Stomach (tissue), 4 donors: Measurements from ENCODE around the gene OR2T11.

ENCODE experiments used
- CTCF ChIP-seq, 7 experiments: fragments of 450-650 bp in 4 of 7; fragments of 200-600 bp in 3 of 7; sonication (generic) in 3 of 7; IDR thresholded peaks; one replicate each; pipeline ENCODE4 v1.5.1; 2016 to 2019; ENCODE audit warnings: antibody characterized with exemption in 7 of 7, control low read depth in 2 of 7, mild to moderate bottlenecking in 1 of 7
- POLR2A ChIP-seq, 4 donors: fragments of 450-650 bp; IDR thresholded peaks; one replicate each; pipeline ENCODE4 v1.6.1; 2016; ENCODE audit warnings: antibody characterized with exemption in 4 of 4, control low read depth in 2 of 4, mild to moderate bottlenecking in 1 of 4, moderate library complexity in 1 of 4
- POLR2AphosphoS5 ChIP-seq, 3 donors: sonication (generic); formaldehyde crosslinking; IDR thresholded peaks; one replicate each; pipeline ENCODE4 v1.6.1; 2016; ENCODE audit warnings: antibody characterized with exemption in 3 of 3

GRCh38 chr1:248627971-248628844, 6.7 kb downstream of the OR2T11 start:
- TF ChIP-seq POLR2AphosphoS5 (IDR thresholded peaks at IDR 0.05): no peak
- TF ChIP-seq CTCF (IDR thresholded peaks at IDR 0.05): no peak
- no peak for TF ChIP-seq POLR2A (IDR thresholded peaks at IDR 0.05)
